ENCODE data around the gene SLC24A4. TPM values are rescaled to one million over a fixed set of nuclear protein-coding genes. Genes with fewer than 3 reads are reported as not detected.
A peak's percentile ranks its signal among the peaks of the same experiment; 100 is the strongest.

SLC24A4 gene
- total RNA-seq, 1 experiment from 2014 or later: not detected

GRCh38 chr14:92544051-92544720, 221.2 kb downstream of the SLC24A4 start:
- ATAC-seq (no peak), DNase-seq (ENCODE audit: low read depth, low spot score) (no peak)
- H3K4me3 ChIP-seq (replicated peaks in 1 of 2; ENCODE audit: low read depth in 1 of 2, low read length in 2 of 2): no peak overlapping the region
- CTCF ChIA-PET: no interaction called here
- no peaks in the 10 kb centered on the region for H4K20me1 ChIP-seq (ENCODE audit: insufficient read depth)
- peaks cover 7% of the 10 kb centered on the region; the same call in 1 of the 2 replicates for H3K79me2 ChIP-seq (ENCODE audit: insufficient read depth, low read length)
- no peaks in the 10 kb centered on the region for H3K27me3 ChIP-seq (ENCODE audit: insufficient read depth, low read length)
- no peaks in the 10 kb centered on the region for H3K9me2 ChIP-seq (ENCODE audit: insufficient read depth)
- POLR2A ChIA-PET: no interaction called here
- intact Hi-C loops (cut with micrococcal nuclease): no loop called here
- no TSS peak for BruUV-seq (replicated peaks)
- no peak overlapping the region for H2AFZ ChIP-seq (ENCODE audit: low read depth, low read length, poor library complexity, severe bottlenecking)
- no peaks in the 10 kb centered on the region for H3K9me3 ChIP-seq (ENCODE audit: control insufficient read depth in 1 of 2, insufficient read depth in 1 of 2, low read depth in 1 of 2, low read length in 2 of 2)
- H3K36me3 ChIP-seq (ENCODE audit: control insufficient read depth in 1 of 2, insufficient read depth in 2 of 2, low read length in 2 of 2): no peaks in the 10 kb centered on the region
- no peak overlapping the region for H3K4me2 ChIP-seq (ENCODE audit: low read length)
- no peak overlapping the region for H3K27ac ChIP-seq (ENCODE audit: low read depth, low read length)
- TF ChIP-seq ZNF274 (IDR thresholded peaks at IDR 0.05; ENCODE audit: low read depth, low read length) (no peak), EZH2 (IDR thresholded peaks at IDR 0.05) (no peak), MAX (IDR thresholded peaks at IDR 0.05) (no peak), SP1 (IDR thresholded peaks at IDR 0.05; ENCODE audit: low read depth) (no peak), ZFX (IDR thresholded peaks at IDR 0.05) (no peak)
- no peak overlapping the region for H3K9ac ChIP-seq (ENCODE audit: low read length)
- H3K4me1 ChIP-seq (ENCODE audit: control insufficient read depth in 1 of 2, insufficient read depth in 2 of 2, low read length in 2 of 2): peaks cover 16 to 30% of the 10 kb centered on the region in 2 experiments
- RAD21 ChIA-PET (ENCODE audit: low non-redundant PET in 1 of 2, low total read pairs in 2 of 2, uncharacterized antibody in 2 of 2, unreplicated experiment in 2 of 2): no interaction called here

- Histone ChIP-seq H3K79me2 (ENCODE audit: insufficient read depth, low read length) (peaks cover 3% of the 10 kb centered on the region; the same call in 1 of the 2 replicates), H3K9me3 (ENCODE audit: control insufficient read depth in 1 of 2, insufficient read depth in 1 of 2, low read depth in 1 of 2, low read length in 2 of 2) (no peaks in the 10 kb centered on the region), H3K4me3 (replicated peaks in 1 of 2; ENCODE audit: low read depth in 1 of 2, low read length in 2 of 2) (no peak overlapping the region), H3K9me2 (ENCODE audit: insufficient read depth) (no peaks in the 10 kb centered on the region), H3K9ac (ENCODE audit: low read length) (no peak overlapping the region), H3K27me3 (ENCODE audit: insufficient read depth, low read length) (no peaks in the 10 kb centered on the region), H3K36me3 (ENCODE audit: control insufficient read depth in 1 of 2, insufficient read depth in 2 of 2, low read length in 2 of 2) (no peaks in the 10 kb centered on the region), H3K4me2 (ENCODE audit: low read length) (0 out of 2 replicates have a peak overlapping the region, but pooled peaks have one; percentile 13), H3K27ac (ENCODE audit: low read depth, low read length) (no peak overlapping the region), H3K4me1 (ENCODE audit: control insufficient read depth in 1 of 2, insufficient read depth in 2 of 2, low read length in 2 of 2) (peaks cover 0 to 9% of the 10 kb centered on the region in 2 experiments; a peak in 2 of 4 replicates), H4K20me1 (ENCODE audit: insufficient read depth) (no peaks in the 10 kb centered on the region; the same call in 1 of the 2 replicates), H2AFZ (ENCODE audit: low read depth, low read length, poor library complexity, severe bottlenecking) (no peak overlapping the region)
- POLR2A ChIA-PET: no interaction called here
- RAD21 ChIA-PET (ENCODE audit: low non-redundant PET in 1 of 2, low total read pairs in 2 of 2, uncharacterized antibody in 2 of 2, unreplicated experiment in 2 of 2): no interaction called here
- CTCF ChIA-PET: no interaction called here
- intact Hi-C loops (cut with micrococcal nuclease): no loop called here
- TF ChIP-seq EZH2phosphoT487 (IDR thresholded peaks at IDR 0.05; ENCODE audit: borderline replicate concordance) (no peak), REST (IDR thresholded peaks at IDR 0.05; ENCODE audit: low read depth) (no peak), EZH2 (IDR thresholded peaks at IDR 0.05) (no peak), MAX (IDR thresholded peaks at IDR 0.05) (no peak), POLR2AphosphoS5 (IDR thresholded peaks at IDR 0.05; ENCODE audit: low read depth, low read length) (no peak), JUND (IDR thresholded peaks at IDR 0.05) (no peak), ZNF274 (IDR thresholded peaks at IDR 0.05; ENCODE audit: low read depth, low read length) (no peak), ATF3 (IDR thresholded peaks at IDR 0.05) (no peak), SP1 (IDR thresholded peaks at IDR 0.05; ENCODE audit: low read depth) (no peak)
- ATAC-seq: no peak
- DNase-seq (ENCODE audit: low read depth, low spot score): no peak
- BruUV-seq (replicated peaks): no TSS peak
These were observed 223.5 kb downstream of the SLC24A4 start for GRCh38 chr14:92546347-92547053.
